ENCODE data around the gene SCD5. TPM values are rescaled to one million over a fixed set of nuclear protein-coding genes. Genes with fewer than 3 reads are reported as not detected.

Gene SCD5
- total and polyA plus RNA-seq, 2 of the 8 experiments (the other 6 are each of a cell fraction or from before 2014, with no cell fraction given) = 0.92 to 1.2 TPM

DNA sequence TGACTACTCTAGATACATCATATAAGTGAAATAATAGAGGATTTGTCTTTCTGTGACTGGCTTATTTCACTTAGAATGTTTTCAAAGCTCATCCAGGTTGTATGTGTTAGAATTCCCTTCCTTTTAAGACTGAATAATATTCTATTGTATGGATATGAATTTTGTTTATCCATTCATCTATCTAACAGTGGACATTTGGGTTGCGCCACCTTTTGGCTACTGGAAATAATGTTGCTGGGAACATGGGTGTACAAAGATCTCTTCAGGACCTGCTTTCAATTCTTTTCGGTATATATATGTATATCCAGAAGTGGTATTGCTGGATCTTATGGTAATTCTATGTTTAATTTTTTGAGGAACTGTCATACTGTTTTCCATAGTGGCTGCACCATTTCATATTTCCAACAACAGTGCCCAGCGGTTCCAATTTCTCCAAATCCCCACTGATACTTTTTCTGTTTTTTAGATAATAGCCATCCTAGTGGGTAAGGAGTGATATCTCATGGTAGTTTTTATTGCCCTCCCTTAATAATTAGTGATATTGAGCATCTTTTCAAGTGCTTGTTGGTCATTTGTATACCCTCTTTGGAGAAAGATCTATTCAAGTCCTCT, 3.4 kb upstream of the SCD5 start:
- H3K36me3 ChIP-seq (ENCODE audit: control insufficient read depth in 2 of 4, insufficient read depth in 4 of 4, low read length in 3 of 4) = no peaks in the 10 kb centered on the region
- H3K23me2 ChIP-seq (ENCODE audit: low read depth, low read length) = peaks cover 17% of the 10 kb centered on the region; the same call in 1 of the 2 replicates
- ChIA-PET POLR2A (ENCODE audit: partially characterized antibody) (no interaction called here), CTCF (ENCODE audit: partially characterized antibody) (no interaction called here)
- no peak overlapping the region for H3K23ac ChIP-seq (ENCODE audit: insufficient read length)
- peaks cover 44 to 79% (median 70%) of the 10 kb centered on the region in 4 experiments for H3K27me3 ChIP-seq (replicated peaks in 1 of 4; ENCODE audit: control insufficient read depth in 3 of 4, extremely low read depth in 1 of 4, insufficient read depth in 3 of 4, low read length in 3 of 4)
- FAIRE-seq (no peak), DNase-seq (ENCODE audit: low read depth in 1 of 2, low spot score in 2 of 2) (no peak)
- H3K9ac ChIP-seq (replicated peaks in 1 of 4; ENCODE audit: extremely low read depth in 1 of 4, low read depth in 3 of 4, low read length in 3 of 4) = no peak overlapping the region
- H2BK20ac ChIP-seq (ENCODE audit: low read length) = no peak overlapping the region
- no peaks in the 10 kb centered on the region for H3K79me2 ChIP-seq (ENCODE audit: control insufficient read depth in 1 of 2, insufficient read depth in 2 of 2, low read length in 2 of 2)
- H3K4me1 ChIP-seq (replicated peaks in 1 of 4; ENCODE audit: control insufficient read depth in 3 of 4, insufficient read depth in 4 of 4, low read length in 3 of 4) = peaks cover 0 to 7% (median 3%) of the 10 kb centered on the region in 4 experiments; a peak in 6 of 7 replicates
- no peak overlapping the region for H3K4ac ChIP-seq (replicated peaks; ENCODE audit: insufficient read length, low read depth, low read length)
- no peaks in the 10 kb centered on the region for H3K79me1 ChIP-seq (ENCODE audit: low read depth, low read length)
- H4K8ac ChIP-seq (ENCODE audit: extremely low read depth, insufficient read depth, low read length) = no peak overlapping the region
- H2BK120ac ChIP-seq (replicated peaks; ENCODE audit: low read depth, low read length) = no peak overlapping the region
- no peak overlapping the region for H2BK15ac ChIP-seq (ENCODE audit: low read length)
- H2BK5ac ChIP-seq (ENCODE audit: low read depth, low read length) = no peak overlapping the region
- WGBS, 2 experiments (ENCODE audit: extremely low coverage in 1 of 2, insufficient coverage in 1 of 2, insufficient read length in 1 of 2, insufficient replicate concordance in 2 of 2, low coverage in 1 of 2, low lambda C conversion rate in 2 of 2, missing lambda C conversion rate in 1 of 2) = 85% methylated on average over 3 of the region's 3 CpGs; no CpG with 5 or more reads in 1 of the 2 experiments
- no peak overlapping the region for H3K14ac ChIP-seq (ENCODE audit: insufficient read length)
- H3K18ac ChIP-seq (ENCODE audit: extremely low read depth, low read length) = no peak overlapping the region
- H3K4me2 ChIP-seq (ENCODE audit: insufficient read depth in 1 of 2, low read depth in 2 of 2, low read length in 2 of 2) = no peak overlapping the region
- TF ChIP-seq SRF (IDR thresholded peaks at IDR 0.05; ENCODE audit: low read depth, low read length) (no peak), GABPA (IDR thresholded peaks at IDR 0.05; ENCODE audit: borderline replicate concordance, insufficient read depth, low read length) (no peak), SAP30 (IDR thresholded peaks at IDR 0.05; ENCODE audit: insufficient read depth, insufficient replicate concordance, low read length) (no peak), RNF2 (IDR thresholded peaks at IDR 0.05; ENCODE audit: borderline replicate concordance, low read depth, low read length, missing control alignments, poor library complexity, severe bottlenecking) (no peak)
- no peak overlapping the region for H3K27ac ChIP-seq (ENCODE audit: low read depth, low read length)
- no peak overlapping the region for H4K5ac ChIP-seq (ENCODE audit: insufficient read length, low read depth, low read length)
- H3K9me3 ChIP-seq (ENCODE audit: insufficient read depth in 2 of 2, low read depth in 1 of 2, low read length in 1 of 2) = no peaks in the 10 kb centered on the region
- H3K56ac ChIP-seq (replicated peaks; ENCODE audit: insufficient read length, low read depth, low read length) = no peak overlapping the region
- H3K4me3 ChIP-seq (ENCODE audit: extremely low read depth in 1 of 4, insufficient read depth in 2 of 4, low read depth in 3 of 4, low read length in 4 of 4) = no peak overlapping the region
- H2AK5ac ChIP-seq (ENCODE audit: low read depth, low read length) = no peak overlapping the region
- peaks cover 1 to 2% of the 10 kb centered on the region in 2 experiments for H4K20me1 ChIP-seq (replicated peaks in 1 of 2; ENCODE audit: control insufficient read depth in 1 of 2, insufficient read depth in 2 of 2, low read length in 2 of 2)
- H2AFZ ChIP-seq (ENCODE audit: low read length) = no peak overlapping the region
- no peak overlapping the region for H2BK12ac ChIP-seq (ENCODE audit: low read depth, low read length)
- H4K91ac ChIP-seq (replicated peaks; ENCODE audit: insufficient read length, low read length) = no peak overlapping the region
